Measurements from ENCODE around the gene CHRNB2.

CHRNB2 gene

GRCh38 chr1:154611150-154611862, 43.7 kb downstream of the CHRNB2 start:
- peak; percentile 7 for DNase-seq (ENCODE audit: low read depth)

- DNase-seq (ENCODE audit: low read depth), result no peak
These were observed 46.7 kb downstream of the CHRNB2 start for GRCh38 chr1:154614247-154614646.

- peak; percentile 19 for DNase-seq (ENCODE audit: low read depth)
These were observed 47.3 kb downstream of the CHRNB2 start for GRCh38 chr1:154614901-154615300.

- DNase-seq (ENCODE audit: low read depth), result no peak
These were observed 47.8 kb downstream of the CHRNB2 start for GRCh38 chr1:154615411-154615810.

- DNase-seq (ENCODE audit: low read depth), result peak; percentile 86
These were observed 49.2 kb downstream of the CHRNB2 start for GRCh38 chr1:154616659-154617345.

- peak; percentile 62 for DNase-seq (ENCODE audit: low read depth)
These were observed 51.8 kb downstream of the CHRNB2 start for GRCh38 chr1:154619181-154619948.

GRCh38 chr1:154620751-154621150, 53.2 kb downstream of the CHRNB2 start:
- no peak for DNase-seq (ENCODE audit: low read depth)

- DNase-seq (ENCODE audit: low read depth), result peak; percentile 41
These were observed 54.3 kb downstream of the CHRNB2 start for GRCh38 chr1:154621875-154622274.

- DNase-seq (ENCODE audit: low read depth), result no peak
These were observed 55.0 kb downstream of the CHRNB2 start for GRCh38 chr1:154622503-154623039.

GRCh38 chr1:154623358-154623757, 55.8 kb downstream of the CHRNB2 start:
- no peak for DNase-seq (ENCODE audit: low read depth)

GRCh38 chr1:154624746-154625643, 57.4 kb downstream of the CHRNB2 start:
- DNase-seq (ENCODE audit: low read depth), result peak; percentile 96

- no peak for DNase-seq (ENCODE audit: low read depth)
These were observed 59.1 kb downstream of the CHRNB2 start for GRCh38 chr1:154626456-154627256.

GRCh38 chr1:154627257-154628120, 59.9 kb downstream of the CHRNB2 start:
- peak; percentile 86 for DNase-seq (ENCODE audit: low read depth)

GRCh38 chr1:154628121-154628405, 60.5 kb downstream of the CHRNB2 start:
- DNase-seq (ENCODE audit: low read depth), result no peak

GRCh38 chr1:154629061-154629674, 61.6 kb downstream of the CHRNB2 start:
- peak; percentile 75 for DNase-seq (ENCODE audit: low read depth)
